GM18505 (cell line): ENCODE measurements around the gene CCDC154.
"Not testable (repeated sequence)": the region's sequence is repeated elsewhere in the genome, so short reads cannot be mapped to it uniquely, and the experiment has no call there.

Experiments used
- ATAC-seq: cut with Tn5 transposase; IDR thresholded peaks from one replicate; pipeline ENCODE4 v1.9.1; 2021; ENCODE audit not compliant: unreplicated experiment
- POLR2A ChIP-seq: IDR thresholded peaks from 4 replicates; pipeline ENCODE4 v1.6.1; 2011; ENCODE audit warnings: borderline replicate concordance; ENCODE audit not compliant: insufficient read depth, insufficient read length; ENCODE audit errors: extremely low read depth

Gene CCDC154

DNA sequence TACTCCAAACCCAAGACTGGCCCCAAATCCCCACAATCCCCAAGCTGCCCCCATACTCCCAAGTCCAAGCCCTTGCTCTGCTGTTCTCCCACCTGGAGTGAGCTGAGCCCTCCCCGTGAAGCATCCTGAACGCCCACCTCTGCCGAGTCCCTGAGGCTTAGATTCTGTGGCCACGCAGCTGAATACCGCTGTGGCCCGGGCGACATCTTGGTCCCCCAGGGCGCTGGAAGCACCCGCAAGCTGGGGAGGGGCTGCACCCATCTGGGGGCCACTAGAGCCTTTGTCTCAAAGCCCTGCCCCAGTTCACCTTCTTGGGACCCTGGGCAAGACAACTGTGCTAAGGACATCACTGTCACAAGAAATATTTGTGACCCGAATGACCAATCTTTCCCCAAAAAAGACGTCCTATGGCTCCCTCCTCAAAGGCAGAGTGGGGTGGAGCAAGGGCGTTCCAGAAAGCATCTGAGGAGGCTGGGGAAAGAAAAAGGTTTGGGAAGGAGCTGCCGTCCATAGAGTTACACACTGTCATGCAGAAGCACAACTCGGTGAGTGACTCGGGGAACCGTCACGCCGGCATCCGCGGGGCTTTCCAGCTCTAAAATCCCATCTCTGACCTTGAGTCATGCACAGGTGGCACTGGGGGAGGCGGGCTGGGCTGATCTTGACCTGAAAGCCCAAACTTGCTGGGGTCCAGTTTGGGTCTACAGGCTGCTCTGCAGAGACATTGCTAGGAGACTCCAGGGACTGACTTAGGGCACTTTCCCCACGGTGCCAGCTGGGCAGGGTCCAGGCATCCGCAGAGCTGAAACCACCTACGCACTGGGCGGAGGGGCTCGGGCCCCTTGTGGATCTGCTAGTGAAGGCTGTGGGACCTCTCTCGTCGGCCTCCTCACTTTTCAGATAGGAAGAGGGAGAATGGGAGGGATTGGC, 37.8 kb upstream of the CCDC154 start:
- no peak for ATAC-seq
- TF ChIP-seq POLR2A: no peak

DNA sequence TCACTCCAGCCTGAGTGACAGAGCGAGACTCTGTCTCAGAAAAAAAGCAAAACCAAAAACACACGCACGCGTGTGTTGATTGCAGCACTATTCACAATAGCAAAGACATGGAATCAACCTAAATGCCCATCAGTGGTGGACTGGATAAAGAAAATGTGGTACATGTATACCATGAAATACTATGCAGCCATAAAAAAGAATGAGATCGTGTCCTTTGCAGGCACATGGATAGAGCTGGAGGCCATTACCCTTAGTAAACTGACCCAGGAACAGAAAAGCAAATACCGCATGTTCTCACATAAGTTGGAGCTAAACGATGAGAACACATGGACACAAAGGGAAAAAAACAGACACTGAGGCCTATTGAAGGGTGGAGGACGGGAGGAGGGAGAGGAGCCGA, 34.6 kb upstream of the CCDC154 start:
- not testable (repeated sequence) for ATAC-seq

GRCh38 chr16:1477033-1477432, 32.7 kb upstream of the CCDC154 start:
- ATAC-seq: no peak
- no peak for TF ChIP-seq POLR2A

DNA sequence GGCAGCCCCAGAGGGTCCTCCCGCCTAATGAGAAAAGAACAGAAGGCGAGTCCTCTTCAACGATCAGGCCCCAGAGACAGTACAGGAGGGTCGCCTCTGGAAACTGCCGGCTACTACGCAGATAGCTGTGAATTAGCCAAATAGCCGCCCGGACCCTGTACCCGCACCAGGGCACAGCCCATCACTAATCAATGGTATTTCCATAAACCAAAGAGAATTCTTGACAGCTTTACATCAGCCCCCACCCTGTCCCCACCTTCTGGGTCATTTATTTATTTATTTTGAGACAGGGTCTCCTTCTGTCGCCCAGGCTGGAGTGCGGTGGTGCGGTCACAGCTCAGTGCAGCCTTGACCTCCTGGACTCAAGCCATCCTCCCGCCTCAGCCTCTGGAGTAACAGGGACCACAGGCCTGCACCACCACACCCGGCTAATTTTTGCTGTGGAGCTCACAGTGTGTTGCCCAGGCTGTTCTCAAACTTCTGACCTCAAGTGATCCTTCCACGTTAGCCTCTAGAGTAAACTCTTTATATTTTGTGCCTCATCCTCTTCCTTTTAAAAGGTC, 31.3 kb upstream of the CCDC154 start:
- no peak for ATAC-seq

DNA sequence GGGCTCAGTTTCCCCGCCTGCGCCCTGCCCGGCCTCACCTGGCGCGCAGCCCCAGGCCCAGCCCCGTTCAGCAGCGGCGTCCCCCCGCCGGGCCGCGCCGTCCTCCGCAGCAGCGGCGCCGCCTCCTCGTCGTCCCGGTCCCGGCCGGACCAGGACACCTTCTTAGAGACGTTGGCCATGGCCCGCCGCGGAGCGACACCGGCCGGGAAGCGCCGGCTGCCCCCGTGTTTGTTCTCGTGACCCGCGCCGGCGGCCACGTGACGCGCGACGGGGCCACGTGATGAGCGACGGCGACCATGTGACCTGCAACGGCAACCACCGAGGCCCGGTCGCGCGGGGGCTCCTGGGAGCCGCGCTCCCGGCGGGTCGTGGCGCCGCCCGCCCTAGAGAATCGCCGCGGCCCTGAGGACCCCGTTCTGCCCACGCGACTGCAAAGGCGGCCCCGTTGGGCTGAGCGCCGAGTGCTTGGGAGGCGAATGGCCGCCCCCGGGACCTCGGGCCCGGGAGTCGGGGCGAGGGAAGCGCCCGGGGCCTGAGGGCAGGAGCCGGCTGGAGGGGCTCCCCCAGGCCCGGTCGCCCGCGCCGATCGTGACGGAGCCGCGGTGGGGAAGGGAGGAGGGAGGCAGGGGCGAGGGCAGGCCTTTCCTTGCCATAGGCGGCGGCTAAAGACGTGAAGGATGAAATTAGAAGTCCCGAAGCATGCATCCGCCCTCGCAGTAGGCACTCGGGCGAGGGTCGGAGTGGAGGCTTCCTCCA, 30.6 kb upstream of the CCDC154 start, which contains the start of gene CLCN7:
Gene CLCN7, minus strand, starts transcription at position 233 of the 756 bp plus-strand sequence. Its CDS starts 54 bp downstream, at position 179.
- TF ChIP-seq POLR2A: peak; percentile 93
- ATAC-seq: peak; percentile 82

More for the DNA sequence above, 31.3 kb upstream of the CCDC154 start:
- no peak for TF ChIP-seq POLR2A

GRCh38 chr16:1474082-1474795, 29.9 kb upstream of the CCDC154 start:
- no peak for TF ChIP-seq POLR2A
- ATAC-seq: peak; percentile 31

DNA sequence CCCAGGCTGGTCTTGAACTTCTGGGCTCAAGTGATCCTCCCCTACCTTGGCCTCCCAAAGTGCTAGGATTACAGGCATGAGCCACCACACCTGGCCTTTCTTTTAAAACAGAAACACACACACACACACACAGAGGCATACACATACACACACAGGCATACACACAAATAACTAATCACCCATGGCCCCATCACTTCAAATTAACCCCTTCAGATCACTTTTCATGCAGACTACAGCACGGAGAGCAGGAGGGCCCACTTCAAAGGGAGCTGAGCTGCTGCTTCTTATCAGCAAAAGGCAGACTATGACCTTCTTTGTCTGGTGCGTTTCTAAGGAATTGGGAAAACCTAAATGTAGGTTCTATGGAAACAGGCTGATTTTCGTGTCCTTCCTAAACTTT, 28.6 kb upstream of the CCDC154 start:
- no peak for TF ChIP-seq POLR2A
- ATAC-seq: no peak

- TF ChIP-seq POLR2A: no peak
- no peak for ATAC-seq
Measured at GRCh38 chr16:1471569-1472194, 27.3 kb upstream of the CCDC154 start.

- no peak for TF ChIP-seq POLR2A
- no peak for ATAC-seq
Measured at GRCh38 chr16:1470481-1471251, 26.3 kb upstream of the CCDC154 start.

GRCh38 chr16:1469693-1470201, 25.4 kb upstream of the CCDC154 start:
- ATAC-seq: no peak
- no peak for TF ChIP-seq POLR2A

GRCh38 chr16:1469141-1469540, 24.8 kb upstream of the CCDC154 start:
- not testable (repeated sequence) for ATAC-seq

GRCh38 chr16:1468426-1468810, 24.1 kb upstream of the CCDC154 start:
- no peak for TF ChIP-seq POLR2A

More at GRCh38 chr16:1468426-1468810, 24.1 kb upstream of the CCDC154 start:
- ATAC-seq: no peak
